Fibroblast of upper back skin (primary cell): ENCODE measurements around the gene ANKRD40.

Experiments
- DNase-seq: peaks from one replicate; pipeline ENCODE4 v3.0.0-alpha.2; 2013

ANKRD40 gene

GRCh38 chr17:50668025-50668837 is 39.5 kb downstream of the ANKRD40 start:
- DNase-seq = peak; percentile 74

- no peak for DNase-seq
These were observed 40.3 kb downstream of the ANKRD40 start for GRCh38 chr17:50667259-50668024.

- DNase-seq = no peak
These were observed 41.4 kb downstream of the ANKRD40 start for GRCh38 chr17:50666316-50666715.

- DNase-seq = no peak
These were observed 41.9 kb downstream of the ANKRD40 start for GRCh38 chr17:50665838-50666237.

- no peak for DNase-seq
These were observed 42.8 kb downstream of the ANKRD40 start for GRCh38 chr17:50664788-50665458.

GRCh38 chr17:50663812-50664374 is 43.8 kb downstream of the ANKRD40 start:
- no peak for DNase-seq

- DNase-seq = no peak
These were observed 45.0 kb downstream of the ANKRD40 start for GRCh38 chr17:50662632-50663225.

- peak; percentile 86 for DNase-seq
These were observed 45.8 kb downstream of the ANKRD40 start for GRCh38 chr17:50661795-50662391.

GRCh38 chr17:50661348-50661747 is 46.4 kb downstream of the ANKRD40 start:
- no peak for DNase-seq

- no peak for DNase-seq
These were observed 46.8 kb downstream of the ANKRD40 start for GRCh38 chr17:50660887-50661345.

- DNase-seq = no peak
These were observed 47.5 kb downstream of the ANKRD40 start for GRCh38 chr17:50660042-50660886.

- DNase-seq = no peak
These were observed 48.5 kb downstream of the ANKRD40 start for GRCh38 chr17:50659179-50659578.

- DNase-seq = no peak
These were observed 49.1 kb downstream of the ANKRD40 start for GRCh38 chr17:50658616-50659015.

- no peak for DNase-seq
These were observed 50.1 kb downstream of the ANKRD40 start for GRCh38 chr17:50657627-50658026.

- DNase-seq = no peak
These were observed 50.7 kb downstream of the ANKRD40 start for GRCh38 chr17:50657054-50657453.

- DNase-seq = no peak
These were observed 51.2 kb downstream of the ANKRD40 start for GRCh38 chr17:50656509-50656908.

GRCh38 chr17:50653738-50654137 is 54.0 kb downstream of the ANKRD40 start:
- DNase-seq = no peak

GRCh38 chr17:50651661-50652060 is 56.1 kb downstream of the ANKRD40 start:
- no peak for DNase-seq

- DNase-seq = peak; percentile 20
These were observed 58.4 kb downstream of the ANKRD40 start for GRCh38 chr17:50649042-50649908.

GRCh38 chr17:50647187-50647586 is 60.5 kb downstream of the ANKRD40 start:
- no peak for DNase-seq
